GM19467 (cell line): ENCODE measurements around the gene HERPUD1.
"Not testable (repeated sequence)": the region's sequence is repeated elsewhere in the genome, so short reads cannot be mapped to it uniquely, and the experiment has no call there.

ENCODE experiments used
- ATAC-seq: cut with Tn5 transposase; IDR thresholded peaks from one replicate; pipeline ENCODE4 v1.9.1; 2021; ENCODE audit warnings: mild to moderate bottlenecking, moderate library complexity; ENCODE audit not compliant: unreplicated experiment

Gene HERPUD1

DNA sequence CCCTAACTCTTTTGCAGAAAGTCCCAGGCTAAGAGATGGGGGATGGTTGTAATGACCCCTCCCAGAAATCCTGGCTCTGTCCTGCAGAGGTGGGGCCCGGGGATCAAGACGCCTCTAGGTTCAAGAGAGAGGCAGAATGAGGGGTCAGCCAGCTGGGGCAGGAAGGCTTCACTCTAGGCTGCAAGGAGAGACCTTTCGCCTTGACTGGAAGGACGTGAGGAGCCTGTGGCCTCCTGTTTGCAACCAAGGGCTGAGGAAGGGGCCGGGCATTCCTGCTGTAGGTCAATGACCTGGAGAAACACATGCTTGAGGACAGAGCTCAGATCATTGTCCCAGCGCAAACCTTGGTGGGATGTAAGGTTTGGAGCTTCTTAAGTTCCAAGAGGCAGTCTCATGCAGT is 21.1 kb downstream of the HERPUD1 start:
- ATAC-seq = no peak

DNA sequence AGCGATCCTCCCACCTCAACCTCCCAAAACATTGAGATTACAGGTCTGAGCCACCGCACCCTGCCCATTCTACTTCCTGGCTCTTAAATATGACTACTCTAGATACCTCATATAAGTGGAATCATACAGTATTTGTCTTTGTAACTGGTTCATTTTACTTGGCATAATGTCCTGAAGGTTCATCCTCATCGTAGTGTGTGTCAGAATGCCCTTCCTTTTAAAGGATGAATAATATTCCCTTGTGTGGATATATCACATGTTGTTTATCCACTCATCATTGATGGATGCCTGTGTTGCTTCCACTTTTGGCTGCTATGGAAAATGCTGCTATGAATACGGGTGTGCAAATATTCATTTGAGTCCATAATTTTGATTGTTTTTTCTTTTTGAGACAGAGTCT is 24.1 kb downstream of the HERPUD1 start:
- ATAC-seq = no peak

DNA sequence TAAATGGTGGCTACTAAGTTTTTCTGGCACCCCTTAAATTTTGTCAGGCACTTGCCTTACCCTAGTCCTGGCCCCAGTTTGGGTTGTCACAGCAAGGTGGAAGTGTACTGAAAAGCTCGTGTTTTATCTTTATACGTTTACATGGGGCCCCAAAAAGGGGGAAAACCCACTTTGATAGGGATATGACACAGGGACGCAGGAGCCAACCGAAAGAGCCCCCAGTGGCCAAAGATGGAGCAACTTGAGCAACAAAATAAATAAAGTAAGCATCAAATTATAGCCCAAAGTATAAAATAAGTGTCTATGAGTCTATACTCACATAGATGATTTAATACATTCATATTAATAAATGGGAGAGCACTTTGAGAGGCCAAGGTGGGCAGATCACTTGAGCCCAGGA is 24.8 kb downstream of the HERPUD1 start:
- ATAC-seq = no peak

DNA sequence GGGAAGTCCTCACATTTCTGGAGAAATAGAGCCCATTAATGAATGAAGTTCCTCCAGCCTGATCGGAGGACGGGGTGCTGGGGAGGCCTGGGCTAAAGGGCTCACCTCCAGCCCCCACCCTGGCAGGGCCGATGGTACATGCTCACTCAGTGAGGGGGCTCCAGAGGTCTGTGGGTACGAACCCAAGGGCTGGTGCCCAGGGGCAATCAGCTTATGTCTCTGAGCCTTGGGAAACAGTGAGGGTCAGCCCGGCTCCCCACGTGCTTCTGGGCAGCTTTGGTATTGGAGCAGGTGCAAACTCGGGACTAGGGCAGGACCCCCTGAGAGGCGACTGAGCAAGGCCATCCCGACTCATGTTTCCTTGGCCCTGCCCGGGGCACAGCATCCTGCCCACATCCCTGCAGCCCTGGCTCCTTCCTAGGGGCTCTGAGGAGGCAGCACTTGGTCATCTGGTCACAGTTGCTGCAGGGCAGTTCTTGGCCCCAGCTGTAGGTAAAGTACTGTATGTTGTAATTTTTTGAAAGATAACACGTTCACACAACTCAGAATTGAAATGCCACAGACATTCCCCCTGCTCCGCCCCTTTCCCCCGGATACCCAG is 28.8 kb downstream of the HERPUD1 start:
- no peak for ATAC-seq

DNA sequence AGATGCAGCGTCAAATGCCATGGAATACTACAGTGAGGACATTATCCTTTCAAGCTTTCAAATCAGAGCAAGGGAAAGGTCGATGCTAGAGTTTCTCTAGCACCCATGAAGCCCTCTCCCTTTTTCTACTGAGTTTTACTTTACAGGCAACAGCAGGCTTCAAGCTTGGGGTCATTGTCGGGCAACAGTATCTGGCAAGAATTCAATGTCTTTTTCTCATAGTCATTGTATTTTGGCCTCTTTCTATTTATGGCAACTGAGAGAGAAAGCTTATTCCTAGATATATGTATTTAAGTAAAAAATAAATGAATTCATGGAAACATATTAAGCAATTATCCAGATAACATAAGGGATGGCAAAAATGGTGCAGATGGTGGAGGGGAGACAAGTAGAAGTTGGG is 29.4 kb downstream of the HERPUD1 start:
- ATAC-seq = no peak

GRCh38 chr16:56961851-56962281 is 29.9 kb downstream of the HERPUD1 start, which contains the start of gene CETP:
Gene CETP (plus strand): TSS chr16:56961950. CDS start chr16:56961980, 30 bp downstream.
- ATAC-seq = no peak

DNA sequence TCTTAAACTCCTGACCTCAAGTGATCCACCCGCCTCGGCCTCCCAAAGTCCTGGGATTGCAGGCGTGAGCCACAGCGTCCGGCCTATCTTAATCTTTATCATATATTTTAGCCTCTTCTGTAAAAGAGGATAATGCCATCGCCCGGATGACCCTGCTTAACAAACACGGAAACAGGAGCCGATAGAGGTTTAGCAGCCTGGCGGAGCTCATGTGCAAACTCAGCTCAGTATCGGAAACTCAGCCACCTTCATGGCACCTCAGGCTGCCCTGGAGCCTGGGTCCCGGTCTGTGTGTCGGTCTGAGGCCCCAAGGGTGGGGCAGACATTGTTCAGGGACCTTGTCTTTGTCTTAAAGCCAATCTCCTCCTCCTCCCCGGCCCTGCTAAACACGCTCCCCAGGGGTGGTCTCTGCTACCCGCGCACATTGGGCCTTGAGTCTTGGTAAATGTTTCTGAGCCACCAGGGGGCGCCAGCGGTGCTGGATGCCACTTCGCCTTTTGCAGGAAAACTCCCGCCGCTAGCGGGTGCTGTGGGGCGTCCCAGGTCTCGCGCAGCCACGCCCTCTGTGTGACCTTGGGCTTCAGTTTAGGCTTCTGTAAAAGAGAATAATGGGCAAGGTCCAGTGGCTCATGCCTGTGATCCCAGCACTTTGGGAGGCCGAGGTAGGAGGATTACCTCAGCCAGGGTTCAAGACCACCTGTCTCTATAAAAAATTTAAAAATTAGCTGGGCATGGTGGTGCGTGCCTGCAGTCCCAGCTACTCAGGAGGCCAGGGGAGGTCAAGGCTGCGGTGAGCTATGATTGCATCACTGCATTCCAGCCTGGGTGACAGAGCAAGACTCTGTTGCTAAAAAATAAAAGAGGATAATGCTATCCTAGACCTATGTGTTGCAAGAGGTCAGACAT is 32.6 kb downstream of the HERPUD1 start:
- peak; percentile 75 for ATAC-seq

DNA sequence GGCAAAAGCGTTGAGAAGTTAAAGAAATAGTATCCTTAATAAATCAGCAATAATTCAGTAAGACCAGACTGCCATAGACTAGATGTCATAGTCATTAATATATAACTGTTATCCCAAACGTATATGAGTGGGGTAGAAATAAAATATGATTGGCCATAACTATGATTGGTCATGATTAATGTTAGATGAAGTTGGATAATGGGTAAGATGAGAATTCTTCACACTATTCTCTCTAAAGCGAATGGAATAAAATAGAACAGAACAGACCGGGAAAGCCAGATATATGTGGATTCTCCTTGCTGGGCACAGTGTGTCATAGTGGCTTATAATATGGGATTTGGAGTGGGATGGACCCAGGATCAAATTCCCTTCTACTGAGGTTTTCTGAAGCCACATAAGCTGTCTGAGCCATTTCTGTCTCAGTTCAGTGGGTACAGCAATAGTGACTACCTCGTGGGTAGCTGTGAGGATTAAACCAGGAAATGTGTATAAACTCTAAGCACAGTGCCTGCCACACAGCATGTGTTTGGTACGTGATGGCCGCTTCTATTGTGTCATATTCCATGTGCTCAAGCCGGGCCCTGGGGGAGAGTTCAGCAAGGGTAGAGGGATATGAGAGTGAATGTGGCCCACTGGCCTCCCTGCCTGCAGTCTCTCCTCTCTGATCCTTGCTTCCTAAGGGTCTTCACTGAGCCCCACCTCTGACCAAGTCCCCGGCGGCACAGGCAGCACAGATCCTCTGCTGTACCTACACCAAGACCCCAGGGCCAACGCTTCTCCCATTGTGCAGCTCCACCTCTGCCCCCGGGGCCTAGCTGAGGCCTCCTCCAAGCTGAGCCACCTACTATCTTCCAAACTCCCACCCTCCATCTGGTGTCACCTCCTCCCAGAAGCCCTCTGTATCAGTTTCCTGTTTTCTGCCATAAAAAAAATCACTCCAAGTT is 33.5 kb downstream of the HERPUD1 start:
- no peak for ATAC-seq

- ATAC-seq = no peak
Observed at GRCh38 chr16:56966093-56966475, 34.1 kb downstream of the HERPUD1 start.

- no peak for ATAC-seq
Observed at GRCh38 chr16:56967733-56968132, 35.8 kb downstream of the HERPUD1 start.

DNA sequence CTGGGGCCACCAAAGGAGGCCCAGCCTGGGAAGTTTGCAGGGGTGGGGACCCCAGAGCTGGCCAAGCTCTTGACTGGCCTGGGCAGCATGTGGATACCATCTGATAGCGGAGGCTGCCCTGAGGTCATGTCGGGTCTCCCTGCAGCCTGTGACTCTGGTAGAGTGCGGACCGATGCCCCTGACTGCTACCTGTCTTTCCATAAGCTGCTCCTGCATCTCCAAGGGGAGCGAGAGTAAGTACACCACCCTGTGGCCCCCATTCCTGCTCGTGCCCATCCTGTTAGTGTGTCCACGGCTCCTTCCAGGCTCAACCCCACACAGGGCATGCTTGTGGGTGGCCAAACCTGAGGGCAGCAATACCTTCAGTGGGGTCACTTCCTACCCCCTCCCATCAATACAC is 37.8 kb downstream of the HERPUD1 start:
- ATAC-seq = no peak

DNA sequence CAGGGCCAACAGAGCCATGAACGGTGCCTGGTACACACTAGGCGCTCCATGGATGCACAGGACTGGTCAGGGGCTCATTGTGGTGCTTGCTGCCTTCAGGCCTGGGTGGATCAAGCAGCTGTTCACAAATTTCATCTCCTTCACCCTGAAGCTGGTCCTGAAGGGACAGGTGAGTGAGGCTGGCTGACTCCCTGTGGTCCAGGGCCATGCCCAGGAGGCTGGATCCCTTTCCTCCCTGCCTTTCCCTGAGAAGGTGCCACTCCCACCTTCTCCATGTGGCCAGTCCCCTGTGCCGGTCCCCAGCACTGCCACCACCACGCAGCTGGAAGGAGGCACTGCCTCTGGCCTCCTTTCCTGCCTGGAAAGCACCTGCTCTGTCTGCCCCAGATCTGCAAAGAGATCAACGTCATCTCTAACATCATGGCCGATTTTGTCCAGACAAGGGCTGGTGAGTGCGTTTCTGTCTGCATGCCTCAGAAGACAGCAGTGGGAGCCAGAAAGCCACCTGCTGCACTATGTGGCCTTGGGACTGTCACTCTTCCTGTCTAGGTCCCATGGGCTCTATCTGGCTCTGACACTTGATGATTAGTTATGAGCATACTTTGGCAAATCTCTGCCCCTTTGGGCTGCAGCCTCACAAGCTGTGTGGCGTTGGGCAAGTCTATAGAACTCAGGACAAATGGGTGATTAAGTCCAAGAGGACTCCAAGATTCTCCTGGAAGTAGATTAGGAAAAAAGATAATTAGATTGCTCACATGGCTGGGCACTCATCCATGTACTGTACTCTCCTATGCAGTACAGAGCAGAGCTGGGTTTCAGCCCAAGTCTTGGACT is 39.2 kb downstream of the HERPUD1 start:
- ATAC-seq = peak; percentile 58

GRCh38 chr16:56971768-56972043 is 39.8 kb downstream of the HERPUD1 start:
- no peak for ATAC-seq

DNA sequence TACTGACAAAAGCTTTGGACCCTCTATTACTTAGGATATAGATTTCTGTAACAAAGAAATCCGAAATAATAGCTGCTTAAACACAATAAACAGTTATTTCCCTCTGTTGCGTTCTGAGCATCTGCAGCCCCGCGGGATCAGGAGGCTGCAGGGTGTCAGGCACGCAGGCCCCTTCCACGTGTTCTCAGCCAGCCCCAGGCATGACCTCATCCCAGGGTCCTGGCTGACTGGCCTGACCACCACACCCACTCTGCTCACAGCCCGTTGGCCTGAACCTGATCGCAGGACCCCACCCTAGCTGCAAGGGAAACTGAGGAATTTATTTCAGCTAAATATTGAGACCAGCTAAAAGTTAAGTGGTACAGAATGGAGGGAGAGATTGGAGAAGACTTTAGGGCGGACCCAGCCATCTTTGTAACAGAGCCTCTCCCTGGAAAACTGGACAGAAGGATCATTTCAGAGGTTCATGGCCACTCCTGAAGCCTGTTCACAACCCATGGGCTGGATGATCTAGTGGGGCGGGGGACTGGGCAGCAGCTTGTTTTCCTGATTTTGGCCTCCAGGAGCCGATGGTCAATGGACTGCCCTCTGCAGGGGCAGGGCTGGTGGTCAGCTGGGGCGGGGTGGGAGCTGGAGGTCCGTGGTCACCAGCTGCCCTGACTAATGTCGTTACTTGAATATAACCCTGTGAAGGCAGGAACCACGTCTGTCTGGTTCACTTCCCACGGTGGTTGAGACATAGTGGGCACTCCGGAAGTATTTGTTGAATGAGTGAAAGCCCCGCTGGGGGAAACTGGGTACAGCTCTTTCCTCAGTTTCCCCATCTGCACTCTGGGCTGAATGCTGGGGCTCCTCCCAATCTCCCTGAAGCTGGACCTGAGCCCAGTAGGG is 40.7 kb downstream of the HERPUD1 start:
- no peak for ATAC-seq

- ATAC-seq = no peak
Observed at GRCh38 chr16:56973294-56973689, 41.4 kb downstream of the HERPUD1 start.

- not testable (repeated sequence) for ATAC-seq
Observed at GRCh38 chr16:56973899-56974298, 42.0 kb downstream of the HERPUD1 start.

DNA sequence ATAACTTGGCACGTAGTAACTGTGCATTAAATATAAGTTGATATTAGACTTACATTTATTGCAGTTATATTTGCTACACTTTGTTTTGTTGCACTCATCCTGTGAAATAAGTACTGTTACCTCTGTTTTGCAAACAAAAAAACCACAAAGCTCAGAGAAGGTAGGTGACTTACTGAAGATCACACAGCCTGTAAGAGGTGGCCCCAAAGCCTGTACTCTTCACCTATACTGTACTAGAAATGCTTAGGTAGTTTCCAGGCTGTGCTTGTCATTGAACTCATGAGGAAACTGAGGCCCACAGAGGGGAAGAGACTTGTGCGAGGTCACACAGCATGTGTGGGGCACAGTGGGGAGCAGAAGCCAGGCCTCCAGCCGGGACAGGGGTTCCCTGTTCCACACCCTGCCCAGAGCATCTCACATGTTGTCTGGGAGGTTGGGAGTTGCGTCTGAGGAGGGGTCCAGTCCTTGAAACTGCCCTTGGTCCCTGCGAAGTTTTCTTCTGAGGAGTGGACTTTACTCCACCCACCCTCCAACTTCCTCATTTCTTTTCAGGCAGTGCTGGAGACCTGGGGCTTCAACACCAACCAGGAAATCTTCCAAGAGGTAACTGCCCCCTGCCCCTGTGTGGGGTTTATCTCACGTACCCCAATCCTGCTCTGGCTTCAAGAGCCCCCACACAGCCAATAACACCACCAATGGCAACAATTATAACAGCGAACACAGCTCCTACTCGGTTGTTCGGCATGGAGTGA is 42.8 kb downstream of the HERPUD1 start:
- no peak for ATAC-seq

DNA sequence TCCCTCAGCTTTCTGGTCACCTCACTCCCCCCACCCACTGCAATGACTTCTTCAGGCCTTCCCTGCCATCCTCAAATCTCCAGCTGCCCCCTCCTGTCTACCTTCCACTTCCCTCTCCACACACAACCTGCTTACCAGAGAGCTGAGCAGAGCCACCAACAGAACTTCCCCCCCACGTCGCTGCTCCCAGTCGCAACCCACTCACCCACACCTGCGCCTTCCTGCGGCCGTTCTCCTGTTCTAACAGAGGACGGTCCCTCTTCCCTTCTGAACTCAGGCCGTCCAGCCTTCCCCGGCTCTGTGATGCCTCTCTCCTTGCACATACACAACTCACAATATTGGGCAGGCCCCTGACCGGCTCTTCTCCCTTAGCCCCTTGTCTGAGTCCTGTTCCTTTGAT is 43.8 kb downstream of the HERPUD1 start:
- ATAC-seq = no peak

DNA sequence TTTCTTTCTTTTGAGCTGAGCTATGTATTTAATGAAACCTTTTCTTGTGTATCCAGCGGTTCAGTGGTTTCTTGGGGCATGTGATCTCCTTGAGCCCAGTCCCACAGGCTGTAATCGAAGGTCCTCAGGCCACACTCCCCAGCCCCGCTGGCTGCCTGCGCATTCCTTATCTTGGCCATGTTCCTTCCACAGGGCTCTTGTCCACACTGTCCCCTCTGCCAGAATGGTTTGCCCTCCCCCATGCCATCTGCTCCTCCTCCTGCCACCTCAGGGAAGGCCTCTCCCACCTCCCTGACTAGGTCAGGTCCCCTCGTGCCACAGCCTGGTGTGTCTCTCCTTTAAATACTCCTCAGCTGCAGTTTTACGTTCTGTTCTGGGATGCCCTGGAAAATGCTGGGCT is 45.3 kb downstream of the HERPUD1 start:
- no peak for ATAC-seq
